Smooth muscle cell (in vitro differentiated cells): Measurements from ENCODE around the gene JMJD1C. TPM values are rescaled to one million over a fixed set of nuclear protein-coding genes. Genes with fewer than 3 reads are reported as not detected.
"Not testable (repeated sequence)": the region's sequence is repeated elsewhere in the genome, so short reads cannot be mapped to it uniquely, and the experiment has no call there.

ENCODE experiments used
- DNase-seq: peaks from one replicate; lab custom pipeline; 2025; ENCODE audit not compliant: unreplicated experiment; lab: John Stamatoyannopoulos, UW
- H2AFZ ChIP-seq: fragments of 200-600 bp; sonication (generic); 2 replicates; pipeline ENCODE4 v1.6.0; 2016; ENCODE audit warnings: antibody characterized with exemption, low read depth, mild to moderate bottlenecking
- H3F3A ChIP-seq: fragments of 200-600 bp; sonication (generic); 2 replicates; pipeline ENCODE4 v1.6.0; 2017; ENCODE audit warnings: antibody characterized with exemption, low read depth
- H3K27ac ChIP-seq: fragments of 200-600 bp; sonication (generic); 2 replicates; pipeline ENCODE4 v1.5.1; 2016; ENCODE audit warnings: low read depth, mild to moderate bottlenecking
- H3K27me3 ChIP-seq: fragments of 200-600 bp; sonication (generic); 2 replicates; pipeline ENCODE4 v1.6.1; 2016; ENCODE audit warnings: low read depth, mild to moderate bottlenecking
- H3K36me3 ChIP-seq: fragments of 200-600 bp; sonication (generic); 2 replicates; pipeline ENCODE4 v1.5.1; 2016; ENCODE audit warnings: low read depth
- H3K4me1 ChIP-seq: fragments of 200-600 bp; sonication (generic); 2 replicates; pipeline ENCODE4 v1.5.1; 2016; ENCODE audit warnings: low read depth
- H3K4me2 ChIP-seq: fragments of 200-600 bp; sonication (generic); 2 replicates; pipeline ENCODE4 v1.6.0; 2016; ENCODE audit warnings: mild to moderate bottlenecking
- H3K4me3 ChIP-seq: fragments of 200-600 bp; sonication (generic); 2 replicates; pipeline ENCODE4 v1.5.1; 2016; ENCODE audit warnings: mild to moderate bottlenecking
- H3K79me2 ChIP-seq: fragments of 200-600 bp; sonication (generic); 2 replicates; pipeline ENCODE4 v1.6.0; 2016; ENCODE audit warnings: low read depth, mild to moderate bottlenecking
- H3K9ac ChIP-seq: fragments of 200-600 bp; sonication (generic); 2 replicates; pipeline ENCODE4 v1.6.0; 2016; ENCODE audit warnings: low read depth
- H3K9me3 ChIP-seq: fragments of 200-600 bp; sonication (generic); replicated peaks from 2 replicates; pipeline ENCODE4 v1.5.1; 2016; ENCODE audit warnings: low read depth
- H4K20me1 ChIP-seq: fragments of 200-600 bp; sonication (generic); 2 replicates; pipeline ENCODE4 v1.6.0; 2016; ENCODE audit warnings: low read depth
- WGBS: methylation state at CpG from one replicate; pipeline ENCODE4 v1.1.7; 2016; ENCODE audit warnings: low lambda C conversion rate; 5-methylcytosine and 5-hydroxymethylcytosine counted together
- polyA plus RNA-seq: library from polyadenylated mRNA; unstranded; fragments of >200 nt; fragmentation: Nextera tagmentation; extraction: Ambion mirVana; gene quantifications from 2 replicates; pipeline ENCODE4 v1.2.1, GENCODE V29; 2016
- total RNA-seq: library from RNA; depleted of rRNA; stranded (reverse); fragments of >200 nt; gene quantifications from 2 replicates; pipeline ENCODE4 v1.2.3, GENCODE V29; 2014
- TF ChIP-seq, protein P1 (sequence below): fragments of 200-600 bp; sonication (generic); IDR thresholded peaks from 2 replicates; pipeline ENCODE4 v1.5.1; 2017; ENCODE audit warnings: borderline replicate concordance, mild to moderate bottlenecking, antibody characterized with exemption; ENCODE audit not compliant: insufficient read depth, poor library complexity, severe bottlenecking

Gene JMJD1C
- total and polyA plus RNA-seq, 2 experiments from 2014 or later = 28.5 to 132 TPM

GRCh38 chr10:63286340-63286739 is 179.4 kb downstream of the JMJD1C start:
- WGBS = 92% methylated on average over 5 of the region's 5 CpGs
- DNase-seq = no peak
- no peak overlapping the region for H2AFZ ChIP-seq
- no peaks in the 10 kb centered on the region for H3K9me3 ChIP-seq
- H3K9ac ChIP-seq = no peak overlapping the region
- no peak overlapping the region for H3K27ac ChIP-seq
- no peaks in the 10 kb centered on the region for H3K36me3 ChIP-seq
- TF ChIP-seq, protein P1, sequence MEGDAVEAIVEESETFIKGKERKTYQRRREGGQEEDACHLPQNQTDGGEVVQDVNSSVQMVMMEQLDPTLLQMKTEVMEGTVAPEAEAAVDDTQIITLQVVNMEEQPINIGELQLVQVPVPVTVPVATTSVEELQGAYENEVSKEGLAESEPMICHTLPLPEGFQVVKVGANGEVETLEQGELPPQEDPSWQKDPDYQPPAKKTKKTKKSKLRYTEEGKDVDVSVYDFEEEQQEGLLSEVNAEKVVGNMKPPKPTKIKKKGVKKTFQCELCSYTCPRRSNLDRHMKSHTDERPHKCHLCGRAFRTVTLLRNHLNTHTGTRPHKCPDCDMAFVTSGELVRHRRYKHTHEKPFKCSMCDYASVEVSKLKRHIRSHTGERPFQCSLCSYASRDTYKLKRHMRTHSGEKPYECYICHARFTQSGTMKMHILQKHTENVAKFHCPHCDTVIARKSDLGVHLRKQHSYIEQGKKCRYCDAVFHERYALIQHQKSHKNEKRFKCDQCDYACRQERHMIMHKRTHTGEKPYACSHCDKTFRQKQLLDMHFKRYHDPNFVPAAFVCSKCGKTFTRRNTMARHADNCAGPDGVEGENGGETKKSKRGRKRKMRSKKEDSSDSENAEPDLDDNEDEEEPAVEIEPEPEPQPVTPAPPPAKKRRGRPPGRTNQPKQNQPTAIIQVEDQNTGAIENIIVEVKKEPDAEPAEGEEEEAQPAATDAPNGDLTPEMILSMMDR = no peak
- peaks cover 84% of the 10 kb centered on the region for H3K79me2 ChIP-seq
- no peaks in the 10 kb centered on the region for H3K27me3 ChIP-seq
- no peaks in the 10 kb centered on the region for H3F3A ChIP-seq
- no peaks in the 10 kb centered on the region for H3K4me1 ChIP-seq
- no peak overlapping the region for H3K4me3 ChIP-seq
- H3K4me2 ChIP-seq = no peak overlapping the region
- peaks cover 10% of the 10 kb centered on the region for H4K20me1 ChIP-seq

- peaks cover 77% of the 10 kb centered on the region for H3K79me2 ChIP-seq
- not testable (repeated sequence) for H3K4me1 ChIP-seq, H3F3A ChIP-seq, DNase-seq, H3K27ac ChIP-seq, H3K9me3 ChIP-seq, H3K4me2 ChIP-seq, H3K36me3 ChIP-seq, H3K9ac ChIP-seq, H3K4me3 ChIP-seq, H2AFZ ChIP-seq, H3K27me3 ChIP-seq
- 100% methylated on average over 6 of the region's 6 CpGs for WGBS
- H4K20me1 ChIP-seq = peaks cover 17% of the 10 kb centered on the region
Observed at GRCh38 chr10:63283901-63284300, 181.9 kb downstream of the JMJD1C start.

DNA sequence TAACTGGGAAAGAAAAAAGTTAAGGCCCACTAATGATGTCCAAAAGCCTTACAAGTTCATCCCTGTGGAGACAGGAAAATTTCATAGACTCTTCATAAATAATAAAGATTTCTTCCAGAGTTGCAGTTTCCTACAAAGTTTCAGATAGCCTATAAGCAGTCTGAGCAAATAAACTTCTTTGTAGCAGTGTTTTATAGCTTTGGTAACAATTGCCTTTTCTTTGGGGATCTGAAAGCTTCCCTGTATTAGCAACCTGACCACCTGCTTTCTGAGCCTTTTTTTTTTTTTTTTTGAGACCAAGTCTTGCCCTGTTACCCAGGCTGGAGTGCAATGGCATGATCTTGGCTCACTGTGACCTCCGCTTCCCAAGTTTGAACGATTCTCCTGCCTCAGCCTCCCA is 182.7 kb downstream of the JMJD1C start:
- TF ChIP-seq, protein P1 = no peak
- H3K27ac ChIP-seq = no peak overlapping the region
- H3F3A ChIP-seq = no peaks in the 10 kb centered on the region
- H4K20me1 ChIP-seq = peaks cover 17% of the 10 kb centered on the region
- H3K27me3 ChIP-seq = no peaks in the 10 kb centered on the region
- no peak overlapping the region for H3K9ac ChIP-seq
- no peaks in the 10 kb centered on the region for H3K36me3 ChIP-seq
- H3K4me3 ChIP-seq = no peak overlapping the region
- H2AFZ ChIP-seq = no peak overlapping the region
- H3K4me2 ChIP-seq = no peak overlapping the region
- DNase-seq = no peak
- H3K79me2 ChIP-seq = peaks cover 79% of the 10 kb centered on the region
- no peaks in the 10 kb centered on the region for H3K9me3 ChIP-seq
- no peaks in the 10 kb centered on the region for H3K4me1 ChIP-seq
- 100% methylated on average over 2 of the region's 2 CpGs for WGBS

DNA sequence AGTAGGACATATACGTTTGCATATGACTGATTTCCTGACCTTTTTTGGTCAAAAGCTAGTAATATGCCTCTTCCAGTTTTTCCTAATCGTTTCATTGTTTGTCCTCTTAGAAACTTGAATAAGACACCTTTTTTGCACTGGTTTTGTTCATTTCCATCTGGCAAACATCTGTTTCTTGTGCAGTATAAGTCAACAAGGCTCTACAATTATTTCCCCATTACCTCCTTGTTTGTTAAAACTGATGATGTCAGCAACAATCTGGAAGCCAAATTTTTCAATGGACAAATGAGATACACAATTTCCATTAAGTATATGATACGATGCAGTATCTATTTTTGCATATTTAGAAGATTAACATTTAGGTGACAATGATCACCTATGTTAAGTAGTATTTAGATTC is 183.8 kb downstream of the JMJD1C start:
- Histone ChIP-seq H3F3A (no peaks in the 10 kb centered on the region), H3K27ac (no peak overlapping the region), H3K36me3 (no peaks in the 10 kb centered on the region), H2AFZ (no peak overlapping the region), H4K20me1 (peaks cover 13% of the 10 kb centered on the region), H3K9me3 (no peaks in the 10 kb centered on the region), H3K4me2 (no peak overlapping the region), H3K4me3 (no peak overlapping the region), H3K79me2 (peaks cover 77% of the 10 kb centered on the region), H3K27me3 (no peaks in the 10 kb centered on the region), H3K9ac (no peak overlapping the region), H3K4me1 (no peaks in the 10 kb centered on the region)
- TF ChIP-seq, protein P1 = no peak
- no peak for DNase-seq
- WGBS = 96% methylated on average over 3 of the region's 3 CpGs
